HepG2 (cell line): Measurements from ENCODE around the gene ATP5MG. TPM values are rescaled to one million over a fixed set of nuclear protein-coding genes. Genes with fewer than 3 reads are reported as not detected.

ENCODE experiments used
- ATAC-seq: fragments of 200-7000 bp; cut with Tn5 transposase; 3 replicates; pipeline ENCODE4 v1.9.1; 2020; ENCODE audit warnings: mild to moderate bottlenecking, moderate library complexity
- BruUV-seq: library from RNA; stranded (reverse); fragments of 400-500 nt; replicated peaks from 2 replicates; lab custom pipeline; 2021; lab: Mats Ljungman, UMichigan
- CTCF ChIA-PET: fragments of 300-600 bp; formaldehyde crosslinking; extraction: SDS; loops from one replicate; lab custom pipeline; 2021; ENCODE audit warnings: low total read pairs, inconsistent platforms, low intra/inter-chr PET ratio; lab: Yijun Ruan, JAX
- POLR2A ChIA-PET: fragments of 350-600 bp; sonication (Branson Sonifier 250); formaldehyde crosslinking; loops from one replicate; lab custom pipeline; 2020; ENCODE audit warnings: antibody characterized with exemption, inconsistent platforms; lab: Yijun Ruan, JAX
- DNase-seq: peaks from one replicate; pipeline ENCODE4 v3.0.0-alpha.2; 2015; ENCODE audit warnings: low spot score
- FAIRE-seq: peaks from 3 replicates; lab custom pipeline; 2011; peaks lifted over from hg19 to GRCh38; lab: Jason Lieb, UNC
- H2AFZ ChIP-seq: one replicate; pipeline ENCODE4 v1.6.1; 2011; ENCODE audit warnings: low read length, inconsistent platforms
- H3K27ac ChIP-seq: fragments of 300-600 bp; 3 replicates; pipeline ENCODE4 v1.8.0; 2011; ENCODE audit warnings: mixed run types, mild to moderate bottlenecking, mixed read lengths, low read length, inconsistent platforms; ENCODE audit not compliant: insufficient read depth; ENCODE audit errors: extremely low read length
- H3K27me3 ChIP-seq, 2 experiments: fragments of 200-600 bp in 1 of 2; 2 replicates in 1 of 2; 3 replicates in 1 of 2; pipeline versions ENCODE4 v1.6.0 to v1.8.0; 2011; ENCODE audit warnings: low read length in 2 of 2, mild to moderate bottlenecking in 2 of 2, moderate library complexity in 2 of 2, inconsistent platforms in 1 of 2; ENCODE audit not compliant: insufficient read depth in 2 of 2, control insufficient read depth in 1 of 2
- H3K36me3 ChIP-seq, 2 experiments: fragments of 200-600 bp in 1 of 2; replicated peaks in 1 of 2; 2 replicates in 1 of 2; 3 replicates in 1 of 2; pipeline versions ENCODE4 v1.5.1 to v1.8.0; 2011; ENCODE audit warnings: low read length in 2 of 2, inconsistent platforms in 1 of 2; ENCODE audit not compliant: insufficient read depth in 2 of 2, control insufficient read depth in 1 of 2
- H3K4me1 ChIP-seq: 2 replicates; pipeline ENCODE4 v1.5.1; 2012; ENCODE audit warnings: low read length, inconsistent platforms; ENCODE audit not compliant: insufficient read depth
- H3K4me2 ChIP-seq: 2 replicates; pipeline ENCODE4 v1.6.0; 2011; ENCODE audit warnings: low read depth, low read length, inconsistent platforms
- H3K4me3 ChIP-seq, 3 experiments: fragments of 200-600 bp in 1 of 3; sonication (generic), shearing (Covaris generic) in 1 of 3; replicated peaks in 1 of 3; 2 replicates each; pipeline ENCODE4 v1.5.1; 2011 to 2016; ENCODE audit warnings: low read length in 3 of 3, inconsistent platforms in 2 of 3, low read depth in 2 of 3, mild to moderate bottlenecking in 2 of 3, control low read depth in 1 of 3, mixed read lengths in 1 of 3; ENCODE audit not compliant: insufficient read depth in 1 of 3
- H3K79me2 ChIP-seq: one replicate; pipeline ENCODE4 v1.6.1; 2011; ENCODE audit warnings: low read length, inconsistent platforms; ENCODE audit not compliant: insufficient read depth
- H3K9ac ChIP-seq: 2 replicates; pipeline ENCODE4 v1.6.0; 2011; ENCODE audit warnings: mild to moderate bottlenecking, low read depth, low read length, inconsistent platforms; ENCODE audit not compliant: insufficient read depth
- H3K9me3 ChIP-seq: 2 replicates; pipeline ENCODE4 v1.5.1; 2012; ENCODE audit warnings: mild to moderate bottlenecking, low read length
- H4K20me1 ChIP-seq: 2 replicates; pipeline ENCODE4 v1.6.0; 2011; ENCODE audit warnings: inconsistent platforms, mild to moderate bottlenecking, low read length, moderate library complexity; ENCODE audit not compliant: insufficient read depth
- AHR ChIP-seq: IDR thresholded peaks from 2 replicates; pipeline ENCODE4 v1.6.1; 2018; ENCODE audit warnings: missing genetic modification reagents, missing compliant biosample characterization
- KDM5A ChIP-seq: fragments of 200-600 bp; sonication (generic); IDR thresholded peaks from 2 replicates; pipeline ENCODE4 v1.7.0; 2018; ENCODE audit warnings: antibody characterized with exemption, mild to moderate bottlenecking, low read length, borderline replicate concordance
- MIXL1 ChIP-seq: IDR thresholded peaks from 2 replicates; pipeline ENCODE4 v1.6.1; 2016
- SRF ChIP-seq: IDR thresholded peaks from 2 replicates; pipeline ENCODE4 v1.6.1; 2011; ENCODE audit warnings: mild to moderate bottlenecking, low read depth, low read length, moderate library complexity
- ZBTB1 ChIP-seq: sonication (generic); formaldehyde crosslinking; IDR thresholded peaks from 2 replicates; pipeline ENCODE4 v1.4.0; 2020; ENCODE audit warnings: missing genetic modification reagents, borderline replicate concordance
- ZNF274 ChIP-seq: sonication (generic); formaldehyde crosslinking; IDR thresholded peaks from 2 replicates; pipeline ENCODE4 v1.5.1; 2020; ENCODE audit warnings: mild to moderate bottlenecking, missing genetic modification reagents
- ZNF282 ChIP-seq: fragments of 450-650 bp; IDR thresholded peaks from 2 replicates; pipeline ENCODE4 v1.6.1; 2018; ENCODE audit not compliant: partially characterized antibody
- ZNF678 ChIP-seq: sonication (generic); formaldehyde crosslinking; IDR thresholded peaks from 2 replicates; pipeline ENCODE4 v1.4.0; 2020; ENCODE audit warnings: mild to moderate bottlenecking, missing genetic modification reagents
- ZNF691 ChIP-seq: sonication (generic); formaldehyde crosslinking; IDR thresholded peaks from 2 replicates; pipeline ENCODE4 v1.4.0; 2020; ENCODE audit warnings: missing genetic modification reagents, low read depth, mild to moderate bottlenecking, borderline replicate concordance
- ZNF766 ChIP-seq: sonication (generic); formaldehyde crosslinking; IDR thresholded peaks from 2 replicates; pipeline ENCODE4 v1.5.0; 2020; ENCODE audit warnings: missing genetic modification reagents, borderline replicate concordance
- WGBS: methylation state at CpG from one replicate; pipeline ENCODE4 v1.1.6; 2017; ENCODE audit warnings: low lambda C conversion rate; 5-methylcytosine and 5-hydroxymethylcytosine counted together
- in situ Hi-C: cut with HindIII; loops from 2 replicates; pipeline ENCODE4 v1.10.0; 2017; ENCODE audit warnings: low pct_unique_long_range_greater_than_20kb; ENCODE audit not compliant: extremely low pct_ligation_motif_present
- intact Hi-C: fragments of 100-400 bp; cut with micrococcal nuclease; formaldehyde crosslinking; loops from one replicate; pipeline ENCODE4 v1.10.0; 2022; ENCODE audit not compliant: unreplicated experiment
- polyA plus RNA-seq, 8 experiments: library from polyadenylated mRNA; depleted of rRNA in 3 of 8; stranded (reverse) in 7 of 8; unstranded in 1 of 8; fragments of >200 nt; fragmentation: Illumina TruSeq in 4 of 8; extraction: Trizol in 4 of 8; gene quantifications; 2 replicates each; pipeline versions ENCODE4 v1.2.1 to v1.2.3, GENCODE V29; 2011 to 2016; ENCODE audit warnings: low read depth in 4 of 8, missing spikeins in 1 of 8, mixed read lengths in 1 of 8; ENCODE audit not compliant: insufficient read depth in 1 of 8
- total RNA-seq, 5 experiments: library from RNA; depleted of rRNA; stranded (reverse); fragments of >200 nt; fragmentation: Illumina TruSeq; extraction: Trizol; gene quantifications; 2 replicates each; pipeline ENCODE4 v1.2.3, GENCODE V29; 2016; ENCODE audit warnings: low read depth in 1 of 5
- TF ChIP-seq, protein P1 (sequence below): sonication (generic); formaldehyde crosslinking; conservative IDR thresholded peaks from 2 replicates; pipeline ENCODE4 v1.4.0; 2020; ENCODE audit warnings: missing genetic modification reagents

The ATP5MG gene
- total and polyA plus RNA-seq, 2 of the 13 experiments (the other 11 are each of a cell fraction or from before 2014, with no cell fraction given): 260 to 320 TPM

DNA sequence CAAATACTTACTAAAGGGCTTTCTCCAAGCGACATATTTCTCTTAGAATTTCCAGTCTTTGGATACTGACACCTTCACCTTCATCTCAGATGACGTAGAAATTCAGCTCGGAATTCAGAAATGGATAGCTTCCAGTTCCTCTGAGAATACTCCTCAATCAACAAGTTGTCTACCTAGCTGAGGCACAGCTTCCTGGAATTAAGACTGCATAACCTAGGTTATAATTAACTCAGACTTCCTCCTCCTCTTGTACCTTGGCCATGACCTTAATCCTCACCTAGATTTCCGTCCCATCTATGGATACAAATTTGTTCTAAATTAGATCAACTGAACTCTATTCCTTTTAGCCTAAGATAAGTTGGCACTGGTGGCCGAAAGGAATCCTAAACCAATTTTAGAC lies 17.4 kb downstream of the ATP5MG start (continued):
- TF ChIP-seq, protein P1, sequence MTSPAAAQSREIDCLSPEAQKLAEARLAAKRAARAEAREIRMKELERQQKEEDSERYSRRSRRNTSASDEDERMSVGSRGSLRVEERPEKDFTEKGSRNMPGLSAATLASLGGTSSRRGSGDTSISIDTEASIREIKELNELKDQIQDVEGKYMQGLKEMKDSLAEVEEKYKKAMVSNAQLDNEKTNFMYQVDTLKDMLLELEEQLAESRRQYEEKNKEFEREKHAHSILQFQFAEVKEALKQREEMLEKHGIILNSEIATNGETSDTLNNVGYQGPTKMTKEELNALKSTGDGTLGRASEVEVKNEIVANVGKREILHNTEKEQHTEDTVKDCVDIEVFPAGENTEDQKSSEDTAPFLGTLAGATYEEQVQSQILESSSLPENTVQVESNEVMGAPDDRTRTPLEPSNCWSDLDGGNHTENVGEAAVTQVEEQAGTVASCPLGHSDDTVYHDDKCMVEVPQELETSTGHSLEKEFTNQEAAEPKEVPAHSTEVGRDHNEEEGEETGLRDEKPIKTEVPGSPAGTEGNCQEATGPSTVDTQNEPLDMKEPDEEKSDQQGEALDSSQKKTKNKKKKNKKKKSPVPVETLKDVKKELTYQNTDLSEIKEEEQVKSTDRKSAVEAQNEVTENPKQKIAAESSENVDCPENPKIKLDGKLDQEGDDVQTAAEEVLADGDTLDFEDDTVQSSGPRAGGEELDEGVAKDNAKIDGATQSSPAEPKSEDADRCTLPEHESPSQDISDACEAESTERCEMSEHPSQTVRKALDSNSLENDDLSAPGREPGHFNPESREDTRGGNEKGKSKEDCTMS (CRISPR knock-in tag): no peak
- no peak for TF ChIP-seq MIXL1 (CRISPR knock-in tag)
- no peak for TF ChIP-seq ZNF678 (CRISPR knock-in tag)
- TF ChIP-seq ZNF691 (CRISPR knock-in tag): no peak
- TF ChIP-seq SRF: no peak
- TF ChIP-seq KDM5A: no peak
- no peak for TF ChIP-seq ZBTB1 (CRISPR knock-in tag)
- no peak for TF ChIP-seq AHR (CRISPR knock-in tag)
- no peak for TF ChIP-seq ZNF766 (CRISPR knock-in tag)
- no peak for TF ChIP-seq ZNF282

DNA sequence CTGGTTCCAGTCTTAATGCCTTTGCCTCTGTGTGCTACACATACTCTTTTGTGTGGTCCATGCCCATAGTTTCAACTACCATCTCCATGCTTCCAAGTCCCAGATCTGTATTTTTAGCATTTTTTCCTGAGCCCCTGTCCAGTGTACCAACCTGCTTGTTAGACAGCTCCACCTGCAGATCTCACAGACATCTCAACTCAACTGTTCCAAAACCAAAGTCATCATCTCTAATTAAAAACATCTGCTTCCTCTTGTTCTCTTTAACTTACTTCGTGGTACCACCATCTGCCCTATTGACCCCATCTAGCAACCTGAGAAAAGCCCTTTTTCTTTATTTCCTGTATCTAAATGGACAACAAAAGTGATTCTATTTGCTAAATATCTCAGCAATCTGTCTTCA lies 26.3 kb downstream of the ATP5MG start:
- FAIRE-seq (no peak), ATAC-seq (no peak), DNase-seq (no peak)
- no peaks in the 10 kb centered on the region for H3K36me3 ChIP-seq
- ChIA-PET CTCF (no interaction called here), POLR2A (no interaction called here)
- in situ Hi-C loops (no loop called here), intact Hi-C loops (no loop called here)
- H3K27me3 ChIP-seq: no peaks in the 10 kb centered on the region
- no peak overlapping the region for H3K27ac ChIP-seq
- H3K9ac ChIP-seq: no peak overlapping the region
- no peaks in the 10 kb centered on the region for H4K20me1 ChIP-seq
- H3K4me3 ChIP-seq: no peak overlapping the region
- no peaks in the 10 kb centered on the region for H3K79me2 ChIP-seq
- no peak overlapping the region for H2AFZ ChIP-seq
- BruUV-seq: no TSS peak
- H3K4me1 ChIP-seq: peaks cover 19% of the 10 kb centered on the region
- 2% methylated on average over 1 of the region's 1 CpG for WGBS
- no peak overlapping the region for H3K4me2 ChIP-seq
- no peaks in the 10 kb centered on the region for H3K9me3 ChIP-seq
- no peak for TF ChIP-seq ZNF274 (CRISPR knock-in tag)
